ENCODE results near the gene NR2E3.
"Not testable (repeated sequence)": the region's sequence is repeated elsewhere in the genome, so short reads cannot be mapped to it uniquely, and the experiment has no call there.

The NR2E3 gene

DNA sequence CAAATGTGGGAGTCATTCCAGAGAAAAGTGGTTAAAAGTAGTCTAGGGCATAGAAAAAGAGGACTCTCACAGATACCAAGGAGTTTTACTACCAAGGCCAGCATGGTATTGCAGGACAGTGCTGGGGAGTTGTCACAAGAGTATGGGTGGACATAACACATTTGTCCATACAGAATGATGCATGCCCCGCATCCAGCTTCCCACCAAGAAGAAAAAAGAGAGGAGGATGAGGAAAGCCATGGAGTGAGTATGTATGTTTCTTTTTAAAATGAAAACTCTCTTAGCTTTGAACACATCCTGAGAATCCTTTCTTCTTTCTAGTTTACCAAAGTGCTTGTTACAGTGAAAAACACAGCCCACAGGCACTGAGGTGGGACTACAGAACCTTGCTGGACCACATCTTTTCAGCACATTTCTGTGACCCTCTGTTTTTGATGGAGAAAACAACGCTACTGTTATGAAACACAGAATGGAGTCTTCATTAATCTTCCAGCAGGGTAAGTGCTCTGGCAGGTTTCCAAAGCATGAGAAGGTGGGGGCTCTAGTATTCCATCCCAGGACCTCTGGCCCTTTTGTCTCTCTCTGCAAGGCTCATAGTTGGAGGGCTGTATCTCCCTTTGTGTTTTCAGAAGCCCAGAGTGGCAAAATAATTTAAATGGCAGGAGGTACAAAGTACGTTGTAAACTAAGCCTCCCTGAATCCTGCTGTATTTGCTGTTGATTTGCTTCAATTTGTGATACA, 12.7 kb downstream of the NR2E3 start:
- Histone ChIP-seq H3K4me2 (no peak overlapping the region), H4K20me1 (no peaks in the 10 kb centered on the region), H3K36me3 (peaks cover 54 to 85% (median 71%) of the 10 kb centered on the region in 11 experiments), H3K4me1 (no peaks in the 10 kb centered on the region), H3K9me3 (replicated peaks in 1 of 11) (peaks cover 57 to 79% (median 66%) of the 10 kb centered on the region in 11 experiments), H3K9ac (no peak overlapping the region), H3K27me3 (no peaks in the 10 kb centered on the region), H3K27ac (no peak overlapping the region), H3K4me3 (no peak overlapping the region)
- TF ChIP-seq Cebpa-rat (IDR thresholded peaks at IDR 0.05) = no peak

DNA sequence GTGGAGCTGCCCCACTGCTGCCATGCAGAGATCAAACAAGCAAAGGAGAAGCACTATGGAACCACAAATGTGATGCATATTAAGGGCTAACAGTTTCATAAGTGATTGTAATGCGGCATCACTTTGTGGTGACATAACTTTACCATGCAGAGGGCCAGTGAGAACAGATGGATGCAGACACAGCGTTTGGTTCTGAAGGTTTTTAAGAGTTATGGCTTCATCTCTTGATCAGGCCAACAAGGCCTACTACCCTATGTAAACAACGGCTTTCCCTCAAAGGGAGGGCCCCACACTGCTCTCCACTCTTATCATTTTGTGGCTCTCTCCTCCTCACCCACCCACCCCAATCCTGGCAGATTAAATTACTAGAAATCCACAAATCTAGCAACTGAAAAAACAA, 13.4 kb downstream of the NR2E3 start:
- Histone ChIP-seq H3K4me3 (no peak overlapping the region), H3K4me1 (no peaks in the 10 kb centered on the region), H3K9me3 (replicated peaks in 1 of 11) (peaks cover 55 to 71% (median 59%) of the 10 kb centered on the region in 11 experiments), H4K20me1 (no peaks in the 10 kb centered on the region), H3K36me3 (peaks cover 61 to 92% (median 78%) of the 10 kb centered on the region in 11 experiments), H3K27me3 (no peaks in the 10 kb centered on the region), H3K27ac (no peak overlapping the region), H3K4me2 (no peak overlapping the region), H3K9ac (no peak overlapping the region)
- TF ChIP-seq Cebpa-rat (IDR thresholded peaks at IDR 0.05) = no peak

DNA sequence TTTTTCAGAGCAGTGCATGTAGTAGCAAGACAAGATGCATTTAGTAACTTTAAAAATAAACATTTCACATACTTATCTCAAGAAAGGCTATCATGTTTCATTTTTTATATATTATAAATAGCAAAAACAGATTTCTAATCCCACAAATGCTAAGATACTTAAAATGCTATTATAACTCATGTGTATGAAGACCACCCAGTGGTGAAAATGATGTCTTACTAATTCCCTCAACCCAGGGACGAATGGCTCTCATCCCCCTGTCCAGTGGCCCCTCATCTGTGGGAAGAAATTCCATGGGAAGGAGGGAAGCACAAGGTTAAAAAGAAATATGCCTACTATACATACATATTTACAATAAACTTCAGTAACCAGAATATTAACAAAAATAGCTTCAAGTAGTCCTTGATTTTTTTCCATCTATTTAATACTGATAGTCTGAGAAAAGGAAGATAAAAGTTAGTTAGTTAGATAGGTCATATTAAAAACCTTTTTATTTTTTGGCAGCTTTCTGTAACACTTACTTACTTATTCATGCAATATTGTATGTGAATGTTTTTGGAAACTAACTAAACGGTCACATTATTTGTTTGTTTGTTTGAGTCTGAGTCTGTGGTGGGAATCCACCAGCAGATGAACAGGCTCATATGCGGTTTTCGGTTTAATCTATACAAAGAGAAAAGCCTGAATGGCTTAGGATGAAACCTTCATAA, 14.8 kb downstream of the NR2E3 start:
- no peaks in the 10 kb centered on the region for H3K27me3 ChIP-seq
- no peak overlapping the region for H3K9ac ChIP-seq
- no peaks in the 10 kb centered on the region for H4K20me1 ChIP-seq
- H3K4me1 ChIP-seq = no peaks in the 10 kb centered on the region
- no peak overlapping the region for H3K4me3 ChIP-seq
- TF ChIP-seq Cebpa-rat (IDR thresholded peaks at IDR 0.05) = no peak
- H3K4me2 ChIP-seq = no peak overlapping the region
- H3K27ac ChIP-seq = no peak overlapping the region
- peaks cover 41 to 57% (median 46%) of the 10 kb centered on the region in 11 experiments for H3K9me3 ChIP-seq (replicated peaks in 1 of 11)
- peaks cover 67 to 100% (median 87%) of the 10 kb centered on the region in 11 experiments for H3K36me3 ChIP-seq

DNA sequence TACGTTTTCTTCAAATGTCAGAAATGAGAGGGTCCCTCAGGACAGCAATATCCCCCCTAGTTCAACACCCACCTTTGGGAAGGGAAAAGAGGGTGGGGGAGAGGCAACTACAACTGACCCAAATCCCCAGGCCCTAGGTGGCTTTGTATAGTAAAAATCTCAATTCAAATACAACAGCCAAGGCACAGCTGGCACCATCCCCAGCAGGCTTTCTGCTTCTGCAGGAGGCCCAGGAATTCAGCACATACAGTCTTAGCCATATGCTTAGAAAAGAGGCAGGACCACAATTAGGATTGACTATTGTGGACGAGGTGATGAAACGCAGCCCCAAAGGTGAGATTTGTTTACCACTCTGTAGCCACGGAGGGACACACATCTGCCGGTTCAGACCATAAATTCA, 15.8 kb downstream of the NR2E3 start:
- Histone ChIP-seq H3K27ac (no peak overlapping the region), H4K20me1 (no peaks in the 10 kb centered on the region), H3K4me3 (no peak overlapping the region)

DNA sequence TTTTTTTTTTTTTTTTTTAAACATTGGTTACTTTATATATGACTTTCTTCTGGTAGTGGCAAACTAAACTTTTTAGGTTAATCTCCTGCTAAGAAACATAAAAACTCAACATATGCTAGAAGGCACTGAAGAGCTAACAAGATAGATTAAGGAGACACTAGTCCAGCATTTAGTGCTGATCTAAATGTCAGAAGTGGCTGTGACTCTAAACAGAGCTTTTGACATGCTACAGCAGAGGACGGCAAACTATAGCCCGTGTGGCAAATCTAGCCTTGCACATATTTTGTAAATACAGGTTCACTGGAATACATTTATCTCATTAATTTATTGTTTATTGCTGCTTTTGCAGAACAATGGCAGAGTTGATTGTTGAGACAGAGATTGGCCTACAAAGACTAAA, 20.6 kb downstream of the NR2E3 start:
- Histone ChIP-seq H4K20me1 (no peaks in the 10 kb centered on the region), H3K4me1 (0 out of 20 replicates have a peak, but pooled peaks cover 0 to 5% (median 0%) of the 10 kb centered on the region in 10 experiments), H3K9me3 (replicated peaks in 1 of 11) (peaks cover 0 to 10% (median 0%) of the 10 kb centered on the region in 11 experiments; a peak in 2 of 22 replicates), H3K9ac (no peak overlapping the region), H3K36me3 (peaks cover 34 to 56% (median 48%) of the 10 kb centered on the region in 11 experiments), H3K4me3 (no peak overlapping the region), H3K4me2 (no peak overlapping the region), H3K27me3 (no peaks in the 10 kb centered on the region), H3K27ac (no peak overlapping the region)
- TF ChIP-seq Cebpa-rat (IDR thresholded peaks at IDR 0.05) = no peak

More for the DNA sequence above, 15.8 kb downstream of the NR2E3 start:
- H3K9me3 ChIP-seq (replicated peaks in 1 of 11) = peaks cover 31 to 47% (median 36%) of the 10 kb centered on the region in 11 experiments
- no peak overlapping the region for H3K4me2 ChIP-seq
- H3K4me1 ChIP-seq = no peaks in the 10 kb centered on the region
- no peak for TF ChIP-seq Cebpa-rat (IDR thresholded peaks at IDR 0.05)
- H3K36me3 ChIP-seq = peaks cover 66 to 96% (median 87%) of the 10 kb centered on the region in 11 experiments
- H3K9ac ChIP-seq = no peak overlapping the region
- no peaks in the 10 kb centered on the region for H3K27me3 ChIP-seq

DNA sequence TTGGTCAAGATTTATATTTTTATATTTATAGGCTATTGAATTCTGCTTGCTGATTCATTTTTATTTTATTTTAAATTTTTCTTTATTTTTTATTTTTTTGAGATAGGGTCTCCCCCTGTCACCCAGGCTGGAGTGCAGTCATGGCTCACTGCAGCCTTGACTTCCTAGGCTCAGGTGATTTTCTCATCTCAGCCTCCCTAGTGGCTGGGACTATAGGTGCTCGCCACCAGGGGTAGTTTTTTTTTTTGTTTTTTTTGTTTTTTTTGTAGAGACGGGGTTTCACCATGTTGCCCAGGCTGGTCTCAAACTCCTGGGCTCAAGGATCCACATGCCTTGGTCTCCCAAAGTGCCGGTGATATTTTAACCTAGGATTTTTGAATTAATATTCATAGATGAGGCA, 31.2 kb downstream of the NR2E3 start:
- Histone ChIP-seq H3K27me3 (no peaks in the 10 kb centered on the region), H3K4me2 (no peak overlapping the region), H3K36me3 (peaks cover 16 to 71% (median 39%) of the 10 kb centered on the region in 11 experiments; a peak in 21 of 22 replicates), H3K27ac (no peak overlapping the region), H3K4me3 (no peak overlapping the region), H4K20me1 (no peaks in the 10 kb centered on the region), H3K9ac (no peak overlapping the region), H3K4me1 (peaks cover 8 to 15% (median 11%) of the 10 kb centered on the region in 10 experiments; a peak in 19 of 20 replicates), H3K9me3 (replicated peaks in 1 of 11) (0 out of 22 replicates have a peak, but pooled peaks cover 0 to 5% (median 0%) of the 10 kb centered on the region in 11 experiments)
- TF ChIP-seq Cebpa-rat (IDR thresholded peaks at IDR 0.05) = no peak

DNA sequence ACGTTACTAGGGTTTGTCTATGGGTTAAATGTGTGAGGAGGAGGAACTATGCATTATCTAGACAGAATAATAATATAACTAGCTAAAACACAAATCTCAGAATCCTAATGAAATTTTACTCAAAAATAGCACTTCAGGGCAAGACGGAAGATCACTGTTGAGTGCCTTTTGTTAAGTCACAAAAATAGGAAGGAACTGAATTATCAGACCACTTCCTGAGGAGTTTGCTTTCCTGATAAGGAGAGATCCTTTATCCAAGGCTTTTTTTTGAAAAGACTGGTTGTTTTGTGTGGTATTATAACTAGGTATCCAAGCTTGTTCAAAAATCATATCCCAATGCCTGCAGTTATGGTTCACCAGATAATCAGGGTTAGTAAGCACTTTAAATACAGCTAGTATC, 34.6 kb downstream of the NR2E3 start:
- 0 out of 22 replicates have a peak, but pooled peaks cover 0 to 5% (median 0%) of the 10 kb centered on the region in 11 experiments for H3K9me3 ChIP-seq (replicated peaks in 1 of 11)
- H3K4me3 ChIP-seq = no peak overlapping the region
- no peak overlapping the region for H3K27ac ChIP-seq
- no peak overlapping the region for H3K9ac ChIP-seq
- TF ChIP-seq Cebpa-rat (IDR thresholded peaks at IDR 0.05) = no peak
- no peaks in the 10 kb centered on the region for H4K20me1 ChIP-seq
- H3K4me1 ChIP-seq = peaks cover 8 to 15% (median 11%) of the 10 kb centered on the region in 10 experiments; a peak in 19 of 20 replicates
- H3K4me2 ChIP-seq = peak overlapping the region; percentile 34 to 66 (median 47); a peak in 21 of 22 replicates
- no peaks in the 10 kb centered on the region for H3K27me3 ChIP-seq
- H3K36me3 ChIP-seq = peaks cover 40 to 96% (median 72%) of the 10 kb centered on the region in 11 experiments

DNA sequence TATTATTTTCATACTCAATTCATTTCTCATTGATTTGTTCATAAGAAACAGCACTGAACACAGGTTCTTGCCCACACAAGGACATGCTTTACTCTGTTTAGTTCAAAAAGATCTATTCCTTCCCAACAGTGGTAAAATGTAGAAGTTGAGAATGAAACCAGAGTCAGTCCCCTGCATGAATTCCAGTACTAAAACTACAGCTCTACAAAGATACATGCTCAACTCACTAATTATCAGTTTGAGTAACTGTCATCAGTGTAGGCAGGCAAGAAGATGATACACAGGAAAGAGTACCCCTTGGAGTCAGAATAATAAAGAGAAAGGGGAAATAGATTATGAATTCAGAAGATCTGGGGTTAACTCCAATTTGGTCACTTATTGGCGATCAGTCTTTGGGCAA, 43.2 kb downstream of the NR2E3 start:
- H3K4me3 ChIP-seq = no peak overlapping the region
- H3K27me3 ChIP-seq = no peaks in the 10 kb centered on the region
- H3K4me2 ChIP-seq = no peak overlapping the region
- no peaks in the 10 kb centered on the region for H4K20me1 ChIP-seq
- peaks cover 0 to 3% (median 0%) of the 10 kb centered on the region in 11 experiments; a peak in 1 of 22 replicates for H3K9me3 ChIP-seq (replicated peaks in 1 of 11)
- peaks cover 18 to 78% (median 65%) of the 10 kb centered on the region in 11 experiments for H3K36me3 ChIP-seq
- H3K4me1 ChIP-seq = no peaks in the 10 kb centered on the region
- H3K9ac ChIP-seq = no peak overlapping the region
- TF ChIP-seq Cebpa-rat (IDR thresholded peaks at IDR 0.05) = no peak
- H3K27ac ChIP-seq = no peak overlapping the region

DNA sequence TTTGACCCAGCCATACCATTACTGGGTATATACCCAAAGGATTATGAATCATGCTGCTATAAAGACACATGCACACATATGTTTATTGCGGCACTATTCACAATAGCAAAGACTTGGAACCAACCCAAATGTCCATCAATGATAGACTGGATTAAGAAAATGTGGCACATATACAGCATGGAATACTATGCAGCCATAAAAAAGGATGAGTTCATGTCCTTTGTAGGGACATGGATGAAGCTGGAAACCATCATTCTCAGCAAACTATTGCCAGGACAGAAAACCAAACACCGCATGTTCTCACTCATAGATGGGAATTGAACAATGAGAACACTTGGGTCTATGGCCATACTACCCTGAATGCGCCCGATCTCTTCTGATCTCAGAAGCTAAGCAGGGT, 47.9 kb downstream of the NR2E3 start:
- H3K36me3 ChIP-seq = peaks cover 0 to 61% (median 26%) of the 10 kb centered on the region in 11 experiments; a peak in 18 of 22 replicates

More for the DNA sequence above, 47.9 kb downstream of the NR2E3 start:
- H3K4me2 ChIP-seq; H3K27ac ChIP-seq; H3K4me3 ChIP-seq; H3K27me3 ChIP-seq; H4K20me1 ChIP-seq; H3K9me3 ChIP-seq (replicated peaks in 1 of 11); H3K9ac ChIP-seq; H3K4me1 ChIP-seq: not testable (repeated sequence)
